ENCODE measurements around the gene POLK. TPM values are rescaled to one million over a fixed set of nuclear protein-coding genes. Genes with fewer than 3 reads are reported as not detected.

The POLK gene
- total RNA-seq, 4 donors from 2014 or later: 34.5 to 60.0 (median 45.0) TPM

DNA sequence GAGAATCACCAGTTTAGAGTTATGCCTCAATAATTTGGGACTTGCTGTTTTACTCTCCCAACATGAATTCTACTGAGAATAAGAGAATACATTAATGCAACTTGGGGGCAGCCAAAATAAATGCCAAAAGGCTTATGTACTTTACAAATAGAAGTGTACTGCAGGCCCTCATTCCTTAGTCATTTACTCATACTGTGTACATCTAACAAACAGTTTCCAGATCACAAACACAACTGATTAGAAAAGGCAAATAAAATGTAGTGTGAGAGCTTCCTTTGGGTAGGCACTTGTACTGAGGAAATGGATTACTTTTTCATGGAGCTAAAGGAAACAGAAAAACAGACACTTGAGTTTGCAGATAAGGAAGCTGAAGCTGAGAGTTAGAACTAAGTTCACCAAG, 112.2 kb downstream of the POLK start:
- TF ChIP-seq, protein P1, sequence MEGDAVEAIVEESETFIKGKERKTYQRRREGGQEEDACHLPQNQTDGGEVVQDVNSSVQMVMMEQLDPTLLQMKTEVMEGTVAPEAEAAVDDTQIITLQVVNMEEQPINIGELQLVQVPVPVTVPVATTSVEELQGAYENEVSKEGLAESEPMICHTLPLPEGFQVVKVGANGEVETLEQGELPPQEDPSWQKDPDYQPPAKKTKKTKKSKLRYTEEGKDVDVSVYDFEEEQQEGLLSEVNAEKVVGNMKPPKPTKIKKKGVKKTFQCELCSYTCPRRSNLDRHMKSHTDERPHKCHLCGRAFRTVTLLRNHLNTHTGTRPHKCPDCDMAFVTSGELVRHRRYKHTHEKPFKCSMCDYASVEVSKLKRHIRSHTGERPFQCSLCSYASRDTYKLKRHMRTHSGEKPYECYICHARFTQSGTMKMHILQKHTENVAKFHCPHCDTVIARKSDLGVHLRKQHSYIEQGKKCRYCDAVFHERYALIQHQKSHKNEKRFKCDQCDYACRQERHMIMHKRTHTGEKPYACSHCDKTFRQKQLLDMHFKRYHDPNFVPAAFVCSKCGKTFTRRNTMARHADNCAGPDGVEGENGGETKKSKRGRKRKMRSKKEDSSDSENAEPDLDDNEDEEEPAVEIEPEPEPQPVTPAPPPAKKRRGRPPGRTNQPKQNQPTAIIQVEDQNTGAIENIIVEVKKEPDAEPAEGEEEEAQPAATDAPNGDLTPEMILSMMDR (IDR thresholded peaks at IDR 0.05; ENCODE audit: low read depth): no peak

DNA sequence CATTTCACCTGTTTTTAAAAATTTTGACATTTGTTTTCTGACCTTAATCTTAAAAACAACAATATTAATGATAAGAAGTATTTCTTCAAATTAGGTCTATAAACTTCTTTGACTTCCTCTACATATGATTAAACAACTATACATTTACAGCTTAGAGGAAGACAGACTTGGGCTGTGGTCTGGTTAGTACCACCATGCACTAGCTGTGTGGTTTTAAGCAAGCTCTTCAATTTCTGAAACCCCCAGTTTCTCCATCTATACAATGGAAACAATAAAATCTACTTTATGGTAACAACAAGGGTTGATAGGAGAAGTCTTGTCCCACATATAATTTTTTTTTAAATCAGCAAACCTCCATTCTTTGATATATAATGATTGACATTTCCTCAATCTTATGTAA, 115.3 kb downstream of the POLK start:
- TF ChIP-seq, protein P1 (IDR thresholded peaks at IDR 0.05; ENCODE audit: low read depth): no peak

DNA sequence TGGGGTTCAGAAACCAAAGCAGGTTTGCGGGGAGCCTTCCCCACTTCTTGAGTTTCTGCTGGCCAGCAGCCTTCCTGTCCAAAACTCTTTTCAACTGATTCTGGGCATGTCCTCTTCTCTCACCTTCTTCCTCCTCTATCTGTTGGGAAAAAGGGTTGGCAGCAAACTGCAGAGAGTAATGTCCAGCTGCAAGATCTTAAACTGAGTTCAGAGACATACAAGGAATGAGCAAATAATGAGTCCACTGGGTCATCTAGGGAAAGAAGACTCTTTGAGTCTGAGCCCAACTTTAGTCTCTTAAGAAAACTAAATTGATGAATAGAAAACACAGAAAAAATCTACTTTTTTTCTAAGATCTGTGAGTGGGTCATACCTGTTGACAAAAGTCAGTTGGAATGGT, 116.1 kb downstream of the POLK start:
- TF ChIP-seq, protein P1 (IDR thresholded peaks at IDR 0.05; ENCODE audit: low read depth): no peak

DNA sequence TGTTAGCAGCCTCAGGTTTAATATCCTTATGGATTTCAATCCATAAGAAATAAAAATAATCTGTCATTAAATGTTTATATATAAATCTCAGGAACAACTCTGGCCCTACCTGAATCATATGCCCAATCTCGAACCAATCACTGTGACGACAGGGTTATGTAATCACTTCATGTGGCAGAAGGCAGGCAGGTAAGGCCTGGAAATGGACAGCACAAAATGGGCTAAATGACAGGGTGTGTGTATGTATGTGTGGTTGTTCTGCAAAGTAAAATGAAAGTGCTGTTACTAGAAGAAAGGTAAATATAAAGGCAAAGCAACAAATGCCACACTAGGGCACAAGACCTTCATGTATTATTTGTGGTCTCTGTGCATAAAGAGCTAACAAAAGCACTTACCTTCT, 119.2 kb downstream of the POLK start:
- TF ChIP-seq, protein P1 (IDR thresholded peaks at IDR 0.05; ENCODE audit: low read depth): no peak

DNA sequence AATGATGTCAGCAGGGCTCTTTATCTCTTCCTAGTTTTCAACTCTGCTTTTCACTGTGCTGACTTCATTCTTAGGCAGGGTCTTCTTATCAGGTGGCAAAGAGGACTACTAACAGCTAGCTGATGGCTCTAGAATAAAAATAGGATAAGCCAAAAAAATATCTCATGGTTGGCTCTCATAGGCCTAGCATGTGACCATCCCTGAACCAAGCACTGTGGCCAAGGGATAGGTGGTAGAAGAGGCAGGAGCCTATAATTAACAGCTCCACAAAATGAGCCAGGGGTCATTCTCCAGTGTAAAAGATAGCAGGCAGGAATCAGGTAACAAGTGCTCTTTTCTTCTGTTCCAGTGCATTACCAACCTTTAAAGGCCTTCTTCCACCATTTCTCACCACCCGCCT, 120.6 kb downstream of the POLK start:
- TF ChIP-seq, protein P1 (IDR thresholded peaks at IDR 0.05; ENCODE audit: low read depth): no peak

DNA sequence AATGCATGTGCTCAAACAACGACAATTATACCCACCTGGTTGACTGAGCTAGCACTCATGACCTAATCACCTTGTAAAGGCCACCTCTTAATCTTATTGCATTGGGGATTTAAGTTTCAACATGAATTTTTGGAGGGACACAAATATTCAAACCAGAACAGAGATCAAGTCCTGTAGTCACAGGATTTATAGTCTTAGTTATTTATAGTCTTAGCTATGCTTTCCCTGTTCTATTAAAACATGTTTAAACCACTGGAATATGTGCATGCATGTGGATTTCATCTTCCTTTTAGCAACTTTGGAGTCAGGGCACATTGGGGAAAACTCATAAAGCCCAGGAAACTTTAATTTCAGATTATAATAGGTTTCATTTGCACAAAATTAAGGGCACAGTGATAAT, 126.3 kb downstream of the POLK start:
- TF ChIP-seq, protein P1 (IDR thresholded peaks at IDR 0.05; ENCODE audit: low read depth): no peak

DNA sequence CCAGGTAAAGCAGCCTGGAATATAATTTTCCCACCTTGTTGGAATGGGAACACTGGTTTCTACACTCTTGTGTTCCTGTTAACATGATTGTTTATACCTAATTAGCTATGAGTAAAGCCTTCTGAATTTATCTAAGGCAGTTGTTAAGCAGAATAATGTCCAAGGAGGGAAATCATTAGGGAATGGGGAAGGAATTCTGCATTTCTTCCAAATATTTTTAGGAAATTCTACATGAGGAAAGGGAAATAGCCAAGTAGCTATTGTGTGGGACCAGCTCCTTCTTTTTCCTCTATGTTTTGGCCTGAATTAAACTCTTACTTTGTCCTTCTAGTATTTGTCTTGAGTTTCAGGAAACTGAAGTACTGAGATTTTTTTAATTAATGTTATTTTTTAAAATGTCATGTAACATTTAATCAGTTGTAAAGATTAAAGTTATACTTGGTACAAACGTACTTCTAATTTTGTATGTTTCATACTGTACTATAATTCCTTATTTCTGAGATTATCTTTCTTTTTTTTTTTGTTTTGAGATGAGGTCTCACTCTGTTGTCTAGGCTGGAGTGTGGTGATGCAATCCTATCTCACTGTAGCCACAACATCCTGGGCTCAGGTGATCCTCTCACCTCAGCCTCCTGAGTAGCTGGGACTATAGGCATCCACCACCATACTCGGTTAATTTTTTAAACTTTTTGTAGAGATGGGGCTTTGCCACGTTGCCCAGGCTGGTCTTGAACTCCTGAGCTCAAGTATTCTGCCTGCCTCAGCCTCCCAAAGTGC, 128.0 kb downstream of the POLK start:
- TF ChIP-seq, protein P1 (IDR thresholded peaks at IDR 0.05; ENCODE audit: low read depth): no peak

All from subcutaneous adipose tissue (tissue), 4 donors.